Fibroblast of skin of left quadriceps (primary cell): ENCODE measurements around the gene LYPLAL1.

Experiments
- DNase-seq, 2 experiments: peaks; one replicate each; pipeline ENCODE4 v3.0.0-alpha.2; 2013; ENCODE audit warnings: low read depth in 2 of 2

LYPLAL1 gene

DNA sequence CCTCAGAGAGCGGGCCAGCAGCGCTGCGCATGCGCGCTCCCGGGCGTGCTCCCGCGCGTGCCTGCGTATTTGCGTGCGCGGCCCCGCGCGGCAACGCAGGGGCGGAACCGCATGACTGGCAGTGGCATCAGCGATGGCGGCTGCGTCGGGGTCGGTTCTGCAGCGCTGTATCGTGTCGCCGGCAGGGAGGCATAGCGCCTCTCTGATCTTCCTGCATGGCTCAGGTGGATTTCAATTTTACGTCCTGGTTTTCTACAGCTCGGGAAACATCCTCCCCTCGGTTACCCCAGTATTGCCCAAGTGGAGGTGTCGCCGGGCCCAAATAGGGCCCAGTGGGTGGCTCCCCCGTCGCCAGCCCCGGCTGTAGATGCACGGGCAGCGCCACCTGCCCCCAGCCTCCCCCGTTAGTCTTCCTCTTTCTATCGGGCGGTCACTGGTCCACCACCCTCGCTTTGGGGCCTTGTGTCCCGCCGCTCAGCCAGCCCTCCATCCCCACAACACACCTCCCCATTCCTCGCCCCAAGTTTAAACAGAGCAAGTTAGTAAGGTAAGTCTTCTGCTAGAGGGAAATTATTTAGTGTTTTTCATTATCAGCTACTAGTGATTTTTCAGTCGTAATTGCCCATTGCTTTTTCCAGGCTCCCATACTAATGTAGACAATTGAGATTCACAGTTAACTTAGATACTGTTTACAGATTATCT is at the start of gene LYPLAL1:
LYPLAL1 (plus strand) TSS at position 121 of the 702 bp plus-strand sequence; CDS start at position 134, 13 bp downstream.
- peak; percentile 75 for DNase-seq

DNA sequence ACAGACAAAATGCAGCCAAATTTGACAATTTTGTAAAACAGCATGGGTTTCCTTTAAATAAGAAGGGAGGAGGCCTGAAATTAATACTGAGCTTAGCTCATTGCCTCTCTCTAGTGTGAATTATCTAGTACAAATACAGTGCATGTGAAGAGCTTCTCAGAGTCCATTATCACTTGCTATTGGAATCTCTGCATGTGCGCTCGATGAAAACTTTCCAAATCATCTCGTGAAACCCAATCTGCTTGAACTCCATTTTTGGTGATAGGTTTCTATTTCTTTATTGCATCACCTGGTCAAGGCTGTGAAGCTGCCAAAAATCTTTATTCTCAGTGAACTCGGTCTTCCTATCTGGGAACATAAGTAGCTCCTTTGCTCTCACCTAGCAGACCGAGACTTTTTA is 49.5 kb upstream of the LYPLAL1 start:
- no peak for DNase-seq

DNA sequence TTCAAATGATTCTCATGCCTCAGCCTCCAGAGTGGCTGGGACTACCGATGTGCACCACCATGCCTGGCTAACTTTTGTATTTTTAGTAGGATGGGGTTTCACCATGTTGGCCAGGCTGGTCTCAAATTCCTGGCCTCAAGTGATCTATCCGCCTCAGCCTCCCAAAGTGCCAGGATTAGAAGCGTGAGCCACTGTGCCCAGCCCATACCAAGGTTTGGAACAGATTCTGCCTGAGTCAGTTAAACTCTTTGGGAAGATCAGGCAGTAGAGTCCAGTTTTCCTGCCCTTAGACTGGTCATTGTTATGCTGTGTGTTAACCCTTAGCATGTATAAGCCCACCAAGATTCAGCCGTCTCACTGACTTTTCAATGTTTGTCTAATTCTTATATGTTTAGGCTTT is 48.3 kb upstream of the LYPLAL1 start:
- DNase-seq: no peak

DNA sequence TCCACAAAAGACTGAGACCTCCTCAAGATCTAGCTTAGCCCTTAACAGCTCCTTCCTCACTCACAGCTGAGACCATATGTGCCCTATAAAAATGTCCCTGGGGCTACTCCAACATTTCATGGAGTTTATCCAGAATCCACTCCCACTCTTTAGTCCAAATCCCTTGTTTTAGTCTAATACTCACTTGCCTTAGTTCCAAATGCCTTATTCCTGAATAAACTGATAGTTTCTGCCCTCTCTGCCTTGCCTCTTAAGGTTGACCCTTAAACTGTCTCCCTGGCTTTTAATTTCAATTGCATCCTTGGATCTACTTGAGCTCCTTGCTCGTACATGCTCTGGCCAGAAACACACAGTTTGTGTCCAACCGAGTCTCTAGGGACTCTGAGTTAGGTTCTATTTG is 47.3 kb upstream of the LYPLAL1 start:
- DNase-seq: no peak

DNA sequence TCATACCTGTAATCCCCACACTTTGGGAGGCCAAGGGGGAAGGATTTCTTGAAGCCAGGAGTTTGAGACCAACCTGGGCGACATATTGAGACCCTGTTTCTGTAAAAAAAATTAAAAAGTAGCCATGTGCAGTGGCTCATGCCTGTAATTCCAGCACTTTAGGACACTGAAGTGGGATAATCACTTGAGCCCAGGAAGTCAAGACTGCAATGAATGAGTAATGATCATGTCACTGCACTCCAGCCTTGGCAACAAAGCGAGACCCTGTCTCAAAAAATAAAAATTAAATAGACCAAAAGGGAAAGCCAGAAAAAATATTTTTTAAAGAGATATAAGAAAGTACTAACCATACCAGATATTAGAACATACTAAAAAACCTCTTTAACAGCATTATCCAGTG is 44.7 kb upstream of the LYPLAL1 start:
- no peak for DNase-seq

DNA sequence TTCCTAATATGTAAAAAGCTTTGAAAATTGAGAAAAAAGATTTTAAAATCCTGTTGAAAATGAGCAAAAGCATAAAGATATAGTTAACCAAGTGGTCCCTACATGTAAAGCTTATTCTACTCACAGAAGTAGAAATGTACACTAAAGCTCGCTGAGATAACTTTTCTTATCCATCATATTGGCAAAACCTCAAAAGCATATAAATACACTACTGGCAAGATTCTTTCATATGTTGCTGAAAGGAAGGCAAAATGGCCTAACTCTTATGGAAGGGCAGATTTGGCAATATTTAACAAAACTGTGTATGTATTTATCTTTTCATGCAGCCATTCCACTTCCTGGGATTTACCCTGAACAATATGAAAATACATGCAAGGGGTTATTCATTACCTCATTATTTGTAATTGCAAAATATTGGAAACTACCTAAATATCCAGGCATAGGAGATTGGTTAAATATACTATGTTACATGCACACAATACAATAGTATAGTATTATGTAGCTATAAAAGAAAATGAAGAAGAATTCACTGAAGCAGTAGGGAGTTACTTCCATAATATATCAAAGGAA is 43.2 kb upstream of the LYPLAL1 start:
- DNase-seq: no peak

DNA sequence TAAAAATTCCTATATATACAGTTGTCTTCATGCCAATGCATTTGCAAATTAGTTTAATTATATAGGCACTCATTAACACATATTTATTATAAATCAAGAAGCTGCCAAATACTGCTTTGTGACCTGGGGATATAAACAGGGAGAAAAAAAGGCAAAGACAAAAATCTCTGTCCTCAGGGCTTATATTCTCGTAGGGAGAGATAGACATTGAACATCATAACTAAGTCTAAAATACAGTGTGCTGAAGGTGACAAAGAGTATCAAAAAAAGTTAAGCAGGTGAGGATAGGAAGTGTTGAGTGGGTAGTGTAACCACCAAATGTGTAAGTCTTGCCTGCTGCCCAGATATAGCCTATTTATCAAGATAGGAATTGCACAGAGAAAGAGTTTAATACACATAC is 40.7 kb upstream of the LYPLAL1 start:
- DNase-seq: no peak

DNA sequence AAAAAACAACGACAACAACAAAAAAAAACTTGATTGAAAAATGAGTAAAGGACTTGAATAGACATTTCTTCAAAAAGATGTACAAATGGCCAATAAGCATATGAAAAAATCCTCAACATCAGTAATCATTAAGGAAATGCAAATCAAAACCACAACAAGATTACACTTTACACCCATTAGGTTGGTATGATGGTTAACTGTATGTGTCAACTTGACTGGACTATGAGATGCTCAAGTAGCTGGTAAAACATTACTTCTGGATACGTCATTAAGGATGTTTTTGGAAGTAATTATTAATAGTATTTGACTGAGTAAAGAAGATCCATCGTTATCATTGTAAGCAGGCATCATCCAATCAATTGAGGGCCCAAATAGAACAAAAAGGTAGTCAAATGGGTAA is 34.9 kb upstream of the LYPLAL1 start:
- no peak for DNase-seq

DNA sequence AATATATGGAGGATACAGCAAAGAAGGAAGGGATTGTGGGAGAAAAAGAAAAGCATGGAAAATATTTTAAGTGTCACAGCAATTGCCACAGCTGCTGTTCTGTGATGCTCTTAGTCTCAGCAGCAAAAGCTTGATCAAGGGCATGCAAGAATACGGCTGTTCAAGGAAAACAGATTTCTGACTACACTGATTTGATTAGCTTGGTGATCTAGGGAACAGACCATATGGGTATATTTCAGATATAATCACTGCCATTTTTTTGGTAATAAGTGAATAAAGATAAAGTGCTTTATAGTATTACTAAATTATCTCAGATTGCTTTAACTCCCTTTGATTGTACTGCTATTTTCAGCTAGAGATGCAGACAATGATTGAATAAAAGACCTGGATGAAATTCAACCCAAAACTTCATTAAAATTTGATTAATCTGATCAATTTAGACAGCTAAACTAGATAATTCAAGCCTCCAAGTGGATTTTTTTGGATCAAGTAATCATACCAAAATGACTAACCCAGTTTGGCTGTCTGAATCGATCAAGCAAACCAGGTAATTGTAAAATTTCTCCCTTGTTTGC is 33.3 kb upstream of the LYPLAL1 start:
- no peak for DNase-seq

DNA sequence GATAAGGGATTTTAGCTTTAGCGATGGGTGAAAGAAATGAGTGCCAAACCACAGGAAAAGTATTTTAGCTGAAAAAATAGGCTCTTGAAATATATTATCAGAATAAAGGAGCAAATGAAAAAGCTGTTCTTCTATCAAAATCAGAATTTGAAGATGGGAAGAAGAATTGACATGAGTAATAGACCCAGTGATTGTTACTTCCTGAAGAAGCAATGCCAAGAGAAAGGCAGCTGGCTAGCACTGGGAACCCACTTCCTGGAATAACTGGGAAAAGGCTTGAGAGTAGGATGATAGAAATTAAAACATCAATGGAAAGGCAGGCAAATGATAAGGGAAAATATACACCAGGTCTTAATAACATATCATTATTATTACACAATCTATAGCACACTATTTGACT is 29.9 kb upstream of the LYPLAL1 start:
- no peak for DNase-seq

DNA sequence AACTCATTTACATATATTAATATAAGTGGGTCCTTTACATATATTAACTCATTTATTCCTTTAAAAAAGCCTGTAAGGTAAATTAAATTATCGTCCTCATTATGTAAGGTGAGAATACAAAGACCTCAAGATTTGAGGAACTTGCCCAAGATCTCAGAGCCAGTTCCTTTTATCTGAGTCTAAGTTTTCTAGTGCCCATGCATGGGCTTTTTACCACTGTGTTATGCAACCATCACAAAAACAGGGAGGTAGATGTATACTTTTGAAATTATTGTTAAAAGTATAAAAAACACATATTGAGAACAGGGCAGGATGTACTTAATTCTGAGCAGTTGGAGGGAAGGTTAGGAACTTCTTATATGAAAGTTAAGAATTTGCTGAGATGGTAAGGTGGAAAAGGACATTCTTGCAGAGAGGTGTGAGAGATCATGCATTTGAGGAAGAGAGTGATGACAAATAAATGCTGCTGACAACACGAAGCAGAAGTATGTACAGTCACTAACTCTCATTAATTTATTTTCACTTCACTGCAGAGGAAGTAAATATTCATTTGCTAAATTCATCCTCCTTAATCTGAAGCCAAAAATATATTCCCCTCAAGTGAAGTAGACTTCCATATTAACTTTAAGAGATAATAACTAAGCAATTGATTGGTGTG is 28.9 kb upstream of the LYPLAL1 start:
- DNase-seq: no peak

DNA sequence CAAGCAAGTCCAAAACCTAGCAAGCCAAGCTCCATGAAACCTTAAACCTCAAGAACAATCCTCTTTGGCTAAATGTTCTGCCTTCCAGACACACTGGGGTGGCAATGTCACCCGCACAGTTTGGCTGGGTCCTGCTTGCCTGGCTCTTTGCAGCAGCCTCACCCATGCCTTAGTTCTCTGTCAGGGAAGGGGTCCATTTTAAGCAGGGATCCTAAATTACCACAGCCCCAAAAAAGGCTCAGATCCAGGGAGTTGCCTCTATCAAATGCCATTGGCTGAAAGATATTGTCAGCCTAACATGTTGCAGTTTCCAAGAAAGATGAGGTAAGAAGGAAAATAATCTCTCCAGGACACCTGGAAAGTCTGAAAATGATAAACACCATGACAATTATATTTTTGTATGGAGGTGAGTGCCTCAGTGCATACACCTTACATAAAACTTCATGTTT is 26.1 kb upstream of the LYPLAL1 start:
- no peak for DNase-seq

DNA sequence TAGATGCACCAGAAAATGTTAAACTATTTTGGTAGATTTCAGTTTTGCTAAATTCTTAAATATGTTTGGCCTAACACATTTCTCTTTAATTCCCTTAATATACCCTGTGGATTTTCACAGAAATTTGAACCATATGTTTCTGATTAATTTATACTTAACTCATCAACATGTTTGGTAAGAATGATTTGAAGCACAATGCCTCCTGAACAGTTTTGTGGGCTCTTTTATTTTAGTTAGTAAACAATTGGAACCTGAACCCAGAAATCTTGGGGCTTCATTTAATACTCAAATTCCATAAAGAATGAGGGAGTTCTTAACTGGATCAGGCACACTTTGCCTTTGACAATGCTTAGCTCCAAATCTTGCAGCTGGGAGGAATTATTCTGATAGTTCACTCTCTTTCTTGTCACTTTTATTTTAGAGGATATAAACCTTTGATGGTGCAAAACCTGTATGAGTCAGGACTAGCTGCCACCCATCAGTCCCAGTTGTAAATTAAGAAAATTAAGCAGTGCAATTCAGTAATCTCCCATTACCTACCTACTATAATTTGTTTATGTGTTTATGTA is 24.6 kb upstream of the LYPLAL1 start:
- no peak for DNase-seq

DNA sequence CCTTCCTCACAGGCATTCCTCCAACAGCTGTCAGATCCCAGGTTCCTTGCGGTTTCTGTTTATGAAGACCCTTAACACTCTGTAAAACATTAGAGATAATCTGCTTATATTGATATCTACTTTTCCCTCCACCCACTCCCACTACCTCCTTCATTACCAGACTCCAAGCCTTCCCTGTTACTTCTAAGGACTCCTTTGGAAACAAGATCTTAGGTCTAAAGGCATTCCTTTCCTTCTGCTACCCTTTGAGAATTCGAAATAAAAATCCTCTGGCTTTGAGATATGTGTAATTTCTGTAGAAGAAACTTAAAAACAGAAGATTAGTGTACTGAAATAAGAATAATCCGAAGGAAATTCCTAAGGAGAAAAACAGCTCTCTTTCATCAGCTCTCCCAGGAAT is 23.7 kb upstream of the LYPLAL1 start:
- no peak for DNase-seq

DNA sequence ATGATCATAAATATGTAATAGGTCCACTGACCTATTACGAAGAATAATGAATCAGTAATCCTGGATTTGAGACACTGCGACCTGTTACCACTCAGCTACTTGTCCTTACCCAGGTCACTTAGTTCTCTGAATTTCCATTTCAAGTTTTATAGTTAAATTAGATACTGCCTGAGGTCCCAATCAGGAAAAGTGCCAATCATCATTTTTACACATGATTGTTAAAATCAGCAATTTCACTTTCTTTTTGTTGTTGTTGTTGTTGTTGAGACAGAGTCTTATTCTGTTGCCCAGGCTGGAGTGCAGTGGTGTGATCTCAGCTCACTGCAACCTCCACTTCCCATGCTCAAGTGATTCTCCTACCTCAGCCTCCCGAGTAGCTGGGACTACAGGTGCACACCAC is 22.8 kb upstream of the LYPLAL1 start:
- DNase-seq: no peak

DNA sequence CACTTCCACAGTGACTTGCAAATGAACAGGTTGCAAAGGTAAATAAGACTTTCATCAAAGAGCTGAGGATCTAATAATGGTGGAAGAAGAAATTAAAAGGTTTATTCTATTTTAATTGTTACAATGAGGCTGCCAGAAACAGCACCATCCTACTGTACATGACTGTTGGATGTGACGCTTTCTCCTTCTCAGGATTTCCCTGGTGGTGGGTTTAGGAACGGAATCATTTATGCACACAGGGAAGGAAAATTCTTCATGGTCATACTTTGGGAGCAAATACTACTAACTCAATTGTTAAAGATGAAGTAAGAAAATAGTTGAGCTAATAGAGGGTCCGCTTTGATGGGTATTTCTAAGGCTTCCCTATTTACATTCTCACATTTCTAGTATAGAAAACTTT is 22.2 kb upstream of the LYPLAL1 start:
- DNase-seq: no peak

DNA sequence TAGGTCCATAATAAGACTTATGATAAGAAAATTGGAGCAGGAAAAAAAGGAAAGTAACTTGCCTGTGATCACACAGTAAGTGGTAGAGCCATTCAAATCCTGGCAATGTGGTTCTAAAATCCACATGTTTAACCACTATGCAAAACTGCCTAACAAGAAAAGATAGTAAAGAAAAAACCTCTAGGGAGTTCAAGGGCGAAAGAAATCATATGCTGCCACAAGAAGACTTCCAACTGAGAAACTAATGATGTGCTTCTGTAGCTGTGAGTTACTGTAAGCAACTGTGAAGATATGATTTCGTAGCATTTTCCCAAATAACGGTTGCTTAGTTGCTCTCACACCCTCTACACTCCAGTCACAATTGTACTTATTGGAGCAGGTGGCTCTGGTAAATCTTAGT is 20.9 kb upstream of the LYPLAL1 start:
- DNase-seq: no peak

DNA sequence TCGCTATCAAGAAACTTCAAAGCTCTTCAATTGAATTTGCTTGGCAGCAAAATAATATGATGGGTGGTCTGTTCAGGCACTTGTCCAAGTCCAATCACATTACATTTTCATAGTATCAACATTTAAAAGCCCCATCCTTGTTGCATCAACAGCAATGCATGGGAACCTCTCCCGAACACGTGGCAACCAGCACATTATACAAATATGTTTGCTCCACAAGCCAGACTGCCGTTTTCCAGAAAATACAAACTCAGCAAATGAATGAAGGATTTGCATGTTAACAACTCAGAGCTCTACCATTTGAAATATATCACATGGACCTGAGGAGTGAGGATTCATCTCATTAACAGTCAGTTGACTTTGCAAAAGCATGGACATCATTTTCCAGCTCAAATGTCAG is 20.0 kb upstream of the LYPLAL1 start:
- no peak for DNase-seq

DNA sequence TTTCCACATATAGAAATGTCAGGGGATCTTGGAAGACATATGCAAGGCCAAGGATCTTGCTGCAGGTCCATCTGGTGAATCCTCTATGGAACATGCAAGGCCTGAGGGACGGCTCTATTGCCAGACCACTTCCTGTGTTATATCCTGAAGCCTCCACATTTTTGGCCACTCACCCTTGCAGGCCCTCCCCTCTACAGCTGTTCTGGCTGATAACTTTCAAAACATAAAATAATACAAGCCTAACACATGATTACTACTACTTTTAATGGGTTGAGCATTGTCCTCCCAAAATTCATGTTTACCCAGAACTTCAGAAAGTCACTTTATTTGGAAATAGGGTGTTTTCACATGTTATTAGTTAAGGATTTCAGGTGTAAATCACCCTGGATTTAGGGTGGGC is 18.5 kb upstream of the LYPLAL1 start:
- DNase-seq: no peak

DNA sequence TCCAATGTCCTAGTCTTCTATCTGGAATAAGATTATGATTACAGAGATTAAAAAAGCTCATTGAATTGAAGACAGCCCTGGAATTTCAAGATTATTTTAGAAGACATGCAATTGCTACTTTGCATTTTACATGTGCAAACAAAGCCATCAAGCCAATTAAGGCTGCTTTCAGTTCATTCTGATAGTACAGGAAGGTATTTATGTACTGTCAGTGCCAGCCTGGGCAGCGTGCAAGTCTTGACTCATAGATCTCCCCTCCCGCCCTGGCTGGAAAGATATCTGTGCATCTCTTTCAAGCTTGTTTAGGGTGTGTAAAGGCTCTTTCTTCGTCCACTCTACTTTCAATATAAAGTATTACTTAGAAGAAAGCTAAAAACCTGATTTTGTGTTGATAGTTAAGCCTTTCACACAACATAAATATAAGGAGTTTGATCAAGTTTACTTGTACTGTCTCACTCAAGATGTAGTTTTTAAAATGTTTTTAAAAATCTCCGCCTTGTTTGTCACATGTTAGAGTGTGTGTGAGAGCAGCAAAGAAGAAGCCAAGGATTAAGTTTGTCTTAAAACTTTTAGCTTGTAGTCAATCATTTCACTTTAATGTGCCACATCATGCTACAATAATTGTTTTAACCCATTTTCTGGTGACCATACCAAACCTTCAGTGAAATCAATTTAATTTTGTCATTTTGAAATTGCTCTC is 13.6 kb upstream of the LYPLAL1 start:
- DNase-seq: no peak

DNA sequence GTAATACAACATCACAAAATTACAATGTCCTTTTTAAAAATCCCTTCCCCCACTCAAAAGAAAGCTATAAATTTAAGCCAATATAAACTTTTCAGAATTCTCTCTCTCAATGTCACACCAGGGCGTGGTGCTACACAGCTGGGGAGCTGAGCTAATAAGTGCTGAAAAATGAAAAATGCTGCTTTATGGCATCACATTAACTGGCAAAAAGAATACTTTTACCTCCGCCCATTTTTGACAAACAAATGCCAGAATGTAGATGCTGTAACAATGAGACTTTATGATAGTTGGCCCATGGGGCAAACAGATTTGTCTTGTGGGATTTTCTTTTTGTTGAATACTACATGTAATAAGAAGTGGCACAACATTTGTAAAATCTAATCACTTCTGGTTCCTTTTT is 12.7 kb upstream of the LYPLAL1 start:
- DNase-seq: no peak

DNA sequence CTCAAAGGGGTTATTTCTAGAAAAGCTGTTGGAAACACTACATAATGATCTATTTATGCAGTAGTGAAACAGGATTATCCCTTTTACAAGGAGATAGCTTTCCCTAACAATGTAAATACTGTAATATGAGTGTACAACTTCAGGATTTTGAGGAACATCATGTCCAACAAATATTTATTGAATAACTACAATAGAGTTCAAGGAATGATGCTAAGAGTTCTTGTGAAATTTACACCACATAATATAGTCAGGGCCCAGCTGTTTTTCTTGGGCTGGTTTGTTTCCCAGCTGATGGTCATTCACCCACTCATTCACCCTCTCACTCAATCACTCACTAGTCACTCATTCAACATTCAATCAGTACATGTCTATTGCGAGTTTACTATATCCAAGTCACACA is 12.3 kb upstream of the LYPLAL1 start:
- DNase-seq: no peak
